Measurements from ENCODE around the gene SHC1.
A peak's percentile ranks its signal among the peaks of the same experiment; 100 is the strongest.

Gene SHC1

DNA sequence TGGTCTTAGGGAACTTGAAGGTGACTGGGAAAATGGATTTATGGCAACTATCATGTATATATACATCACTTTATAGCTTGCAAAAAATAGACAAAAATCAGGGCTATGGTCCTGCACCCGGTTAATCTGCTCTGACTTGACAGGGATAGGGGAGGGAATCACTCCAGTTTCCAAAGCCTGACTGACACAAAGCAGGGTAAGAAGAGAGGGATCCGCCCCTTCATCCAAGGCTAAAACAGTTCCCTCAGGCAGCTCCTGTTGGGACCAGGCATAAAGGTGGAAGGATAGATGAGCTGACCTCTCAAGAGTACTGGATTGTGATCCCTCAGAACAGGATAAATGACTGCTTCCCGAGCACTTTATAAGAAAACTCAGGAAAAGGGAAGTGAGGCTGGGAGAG is 16.0 kb downstream of the SHC1 start:
- DNase-seq, result no peak

DNA sequence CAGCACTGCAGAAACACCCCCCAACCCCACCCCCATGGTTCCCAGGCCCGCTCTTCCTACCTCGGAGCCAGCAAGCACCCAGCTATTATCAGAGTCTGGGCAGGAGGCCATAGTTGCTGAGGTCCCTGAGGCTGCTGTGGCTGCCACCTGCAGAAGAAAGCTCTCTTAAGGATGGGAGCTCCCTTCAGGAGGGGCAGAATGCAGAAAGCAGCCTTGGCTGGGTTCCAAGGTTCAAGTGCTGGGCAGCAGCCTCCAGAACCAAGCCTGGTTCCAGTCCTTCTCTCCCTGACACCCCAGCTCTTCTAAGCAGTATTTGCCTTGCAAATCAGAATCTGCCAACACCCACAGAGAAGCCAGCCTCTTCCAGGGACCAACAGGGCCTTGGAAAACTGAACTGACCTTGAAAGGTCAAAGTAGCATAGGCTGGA is 16.9 kb downstream of the SHC1 start:
- no peak for DNase-seq

DNA sequence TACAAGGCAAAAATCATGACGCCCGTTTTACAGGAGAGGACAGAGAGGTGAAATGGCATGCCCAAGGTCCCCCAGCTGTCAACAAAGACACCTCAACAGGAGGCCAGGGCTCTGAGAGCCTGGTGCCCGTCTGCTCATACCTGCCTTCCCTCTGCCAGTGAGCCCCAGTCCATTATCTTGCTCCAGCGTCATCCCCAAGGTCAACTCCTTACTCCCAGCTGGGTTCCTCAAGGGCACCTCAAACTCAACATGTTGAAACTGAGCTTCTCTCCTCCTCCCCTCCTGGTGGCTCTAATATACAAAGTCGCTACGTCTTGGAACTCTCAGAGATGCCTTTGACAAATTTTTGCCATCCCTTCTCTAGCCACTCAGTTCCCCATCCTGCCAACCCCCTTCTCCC is 17.9 kb downstream of the SHC1 start:
- DNase-seq, result no peak

DNA sequence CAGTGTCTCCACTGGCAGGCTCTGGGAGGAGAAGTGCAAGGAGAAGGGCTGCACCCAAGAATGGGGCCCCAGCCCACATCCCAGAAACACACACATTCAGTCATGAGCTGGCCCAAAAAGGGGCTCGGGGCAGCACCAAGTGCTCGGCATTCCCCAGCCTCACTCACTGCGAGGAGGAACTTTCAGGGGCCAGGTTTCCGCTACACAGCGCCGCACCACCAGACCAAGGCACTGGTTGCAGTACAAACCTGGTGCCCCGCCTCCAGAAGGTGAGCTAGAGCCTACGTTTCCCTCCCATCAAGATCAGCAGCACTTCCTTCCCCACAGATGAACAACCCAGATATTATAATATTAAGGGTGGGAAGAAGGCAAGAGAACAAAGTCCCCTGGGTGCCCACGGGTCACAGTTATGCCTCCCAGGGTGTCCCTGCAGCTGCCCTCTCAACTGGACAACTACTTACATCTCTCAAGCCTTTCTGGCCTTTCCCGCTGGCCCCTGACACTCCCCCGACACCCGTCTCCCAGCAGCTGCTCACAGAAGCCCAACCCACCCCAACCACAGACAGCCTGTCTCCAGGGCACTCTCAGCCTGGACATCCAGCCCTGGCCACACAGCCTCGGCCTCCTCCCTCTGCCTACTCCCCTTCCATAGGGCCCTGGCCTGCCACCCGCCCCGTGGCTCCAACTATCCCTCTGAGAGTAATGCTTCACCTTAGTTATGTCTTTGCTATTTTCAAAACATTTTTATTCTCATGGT is 18.5 kb downstream of the SHC1 start:
- DNase-seq, result no peak

DNA sequence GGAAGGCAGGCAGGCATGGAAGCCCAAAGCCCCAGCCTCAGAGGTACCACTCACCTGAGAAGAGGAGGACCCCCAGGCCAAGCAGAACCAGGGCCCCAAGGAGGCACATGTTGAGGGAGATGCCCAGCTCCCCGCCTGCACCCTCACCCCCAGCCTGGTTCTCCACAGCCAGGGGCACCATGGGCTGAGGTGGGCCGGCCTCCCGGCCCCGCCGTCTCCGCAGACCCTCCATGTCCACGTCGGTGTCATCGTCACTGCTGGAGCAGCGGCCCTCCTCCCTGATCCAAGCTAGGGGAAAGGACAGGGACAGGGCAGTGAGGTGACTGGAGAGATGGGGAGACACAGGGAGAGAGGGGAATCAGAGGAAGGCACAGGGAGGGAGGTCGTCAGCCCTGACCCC is 22.5 kb downstream of the SHC1 start:
- DNase-seq, result no peak

DNA sequence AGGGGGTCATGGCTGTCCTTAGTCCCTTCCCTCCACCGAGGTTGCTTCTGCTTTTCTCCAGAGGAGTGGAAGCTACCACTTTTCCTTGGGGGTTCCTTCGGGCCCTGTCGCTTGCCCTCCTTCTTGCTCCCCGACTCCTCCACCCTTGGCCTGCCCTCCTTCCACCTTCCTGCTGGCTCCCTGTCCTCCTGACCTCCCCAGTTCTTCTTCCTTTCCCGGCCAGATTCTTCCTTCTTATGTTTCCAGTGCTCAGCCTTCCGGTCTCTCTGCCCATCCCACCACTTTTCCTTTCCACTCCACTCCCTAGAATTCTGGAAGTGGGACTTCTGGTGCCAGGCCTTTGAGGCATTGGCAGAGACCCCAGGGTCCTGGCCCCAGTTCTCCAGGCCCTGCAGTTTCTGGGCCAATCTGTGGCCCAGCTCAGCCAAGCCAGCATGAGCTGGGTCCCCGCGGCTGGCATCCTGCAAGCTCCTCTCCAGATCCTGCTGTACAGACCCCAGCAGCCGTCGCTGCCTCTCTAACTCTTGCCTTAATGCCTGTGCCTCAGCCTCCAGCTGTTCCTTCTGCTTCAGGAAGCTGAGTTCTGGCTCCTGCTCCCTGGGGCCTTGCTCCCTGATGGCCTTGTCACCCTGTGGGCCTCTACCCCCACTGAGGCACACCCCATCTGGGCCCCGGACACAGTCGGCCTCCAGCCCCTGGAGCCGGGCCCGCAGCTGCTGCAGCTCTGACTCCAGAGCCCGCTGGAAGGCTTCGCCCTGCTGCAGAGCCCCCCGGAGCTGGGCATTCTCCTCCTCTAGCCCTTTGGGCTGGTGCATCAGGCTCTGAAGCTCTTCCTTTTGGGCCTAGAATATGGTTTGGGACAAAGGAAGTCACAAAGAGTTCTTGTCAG is 24.3 kb downstream of the SHC1 start:
- no peak for DNase-seq

DNA sequence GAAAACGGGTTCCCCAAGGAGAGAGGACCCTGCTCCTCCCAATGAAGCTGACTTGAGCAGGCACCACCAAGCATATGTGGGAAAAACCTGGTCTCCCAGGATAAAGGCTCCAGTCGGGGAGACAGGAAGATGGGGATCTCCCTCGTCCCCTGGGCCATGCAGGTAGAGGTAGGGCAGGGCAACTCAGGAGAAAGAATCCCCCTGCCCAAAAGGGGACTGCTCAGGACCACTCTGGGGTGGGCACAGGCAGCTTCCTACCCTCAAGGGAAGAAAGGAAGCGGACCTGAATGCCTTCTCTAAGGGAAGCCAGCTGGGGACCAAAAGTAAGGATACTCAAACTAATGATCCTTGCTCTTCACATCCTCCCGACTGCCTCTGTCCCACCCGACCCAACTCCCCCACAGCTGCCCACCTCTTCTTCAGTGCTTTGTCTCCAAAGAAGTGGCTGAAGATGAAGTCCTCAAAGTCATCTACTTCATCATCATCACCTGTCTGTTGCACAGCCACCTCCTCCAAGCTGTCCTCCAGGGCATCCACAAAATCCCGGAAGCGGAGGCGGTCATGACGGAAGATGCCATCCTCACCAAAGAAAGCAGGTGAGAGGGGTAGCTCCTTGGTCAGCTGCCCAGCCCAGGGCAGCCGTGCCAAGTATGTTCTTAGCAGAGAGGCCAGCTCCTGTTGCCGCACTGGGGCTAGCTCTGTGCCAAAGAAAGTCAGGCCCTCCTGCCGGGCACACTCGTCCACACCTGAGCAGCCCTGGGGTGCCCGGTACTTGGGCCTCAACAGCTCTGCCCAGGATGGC is 25.2 kb downstream of the SHC1 start:
- no peak for DNase-seq

DNA sequence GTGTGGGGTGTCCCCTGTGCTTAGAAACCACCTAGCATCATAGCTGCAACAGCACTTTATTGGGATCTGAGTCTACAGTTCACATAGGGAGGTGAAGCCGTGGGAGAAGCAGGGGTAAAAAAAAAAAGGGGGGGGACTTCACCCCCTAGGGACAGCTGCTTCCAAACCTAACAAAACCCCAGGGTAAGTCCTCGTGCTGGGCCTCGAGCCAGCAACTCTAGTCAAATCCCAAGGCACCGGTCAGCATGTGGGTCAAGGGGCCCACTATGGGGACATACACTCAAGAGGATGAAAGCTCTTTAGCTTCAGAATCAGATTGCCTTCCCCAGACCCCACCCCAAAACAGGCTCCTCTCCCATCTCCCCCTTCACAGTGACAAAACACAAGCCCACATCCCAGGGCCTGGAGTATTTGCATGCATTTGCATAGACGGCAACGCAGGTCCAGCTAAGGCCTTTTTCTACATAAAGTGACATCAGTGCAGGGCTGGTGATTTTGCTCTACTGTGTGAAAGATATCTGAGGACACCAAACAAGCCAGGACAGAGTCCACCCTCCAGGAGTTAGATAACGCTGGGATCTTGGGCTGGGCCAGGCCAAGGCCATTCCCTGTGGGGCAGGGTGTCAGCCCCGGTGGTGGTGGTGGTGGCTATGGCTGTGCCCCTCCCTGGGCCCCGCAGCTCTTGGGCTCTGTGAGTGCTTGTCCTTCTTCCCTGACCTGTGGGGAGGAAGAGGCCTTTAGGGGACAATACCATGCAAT is 26.0 kb downstream of the SHC1 start:
- DNase-seq, result no peak

DNA sequence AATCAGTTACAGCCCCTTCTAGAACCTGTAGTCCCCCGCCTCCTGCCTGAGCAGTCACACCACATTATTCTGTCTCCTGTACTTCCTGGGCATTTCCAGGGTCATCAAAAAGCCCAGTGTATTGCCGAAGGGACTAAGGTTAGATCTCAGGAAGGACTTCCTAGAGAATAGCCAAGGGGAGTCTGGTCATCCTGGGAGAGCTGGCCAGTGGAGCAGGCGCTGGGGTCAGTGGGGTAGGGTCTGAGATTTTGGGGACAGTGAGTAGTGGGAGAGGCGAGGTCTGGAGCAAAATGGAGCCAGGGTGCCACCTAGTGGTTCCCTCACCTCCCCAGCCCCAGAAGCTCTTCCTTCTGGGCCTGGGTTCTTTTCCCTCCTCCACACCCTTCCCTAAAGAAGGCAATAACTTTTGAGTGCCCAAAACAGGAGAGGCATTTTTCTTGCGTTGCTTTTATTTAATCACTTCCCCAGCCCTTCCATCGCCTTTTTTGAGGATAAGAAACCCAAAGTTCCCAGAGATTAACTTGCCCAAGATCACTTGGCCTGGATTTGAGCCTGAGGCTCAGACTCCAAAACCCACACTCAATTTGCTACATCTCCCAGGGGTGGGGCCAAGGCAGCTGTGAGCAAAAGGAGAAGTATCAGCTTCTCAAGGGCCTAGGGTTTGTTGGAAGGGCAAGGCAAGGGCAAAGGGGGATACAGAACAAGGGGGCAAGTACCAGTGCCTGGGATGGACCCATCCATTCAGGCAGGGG is 26.7 kb downstream of the SHC1 start:
- DNase-seq, result no peak

DNA sequence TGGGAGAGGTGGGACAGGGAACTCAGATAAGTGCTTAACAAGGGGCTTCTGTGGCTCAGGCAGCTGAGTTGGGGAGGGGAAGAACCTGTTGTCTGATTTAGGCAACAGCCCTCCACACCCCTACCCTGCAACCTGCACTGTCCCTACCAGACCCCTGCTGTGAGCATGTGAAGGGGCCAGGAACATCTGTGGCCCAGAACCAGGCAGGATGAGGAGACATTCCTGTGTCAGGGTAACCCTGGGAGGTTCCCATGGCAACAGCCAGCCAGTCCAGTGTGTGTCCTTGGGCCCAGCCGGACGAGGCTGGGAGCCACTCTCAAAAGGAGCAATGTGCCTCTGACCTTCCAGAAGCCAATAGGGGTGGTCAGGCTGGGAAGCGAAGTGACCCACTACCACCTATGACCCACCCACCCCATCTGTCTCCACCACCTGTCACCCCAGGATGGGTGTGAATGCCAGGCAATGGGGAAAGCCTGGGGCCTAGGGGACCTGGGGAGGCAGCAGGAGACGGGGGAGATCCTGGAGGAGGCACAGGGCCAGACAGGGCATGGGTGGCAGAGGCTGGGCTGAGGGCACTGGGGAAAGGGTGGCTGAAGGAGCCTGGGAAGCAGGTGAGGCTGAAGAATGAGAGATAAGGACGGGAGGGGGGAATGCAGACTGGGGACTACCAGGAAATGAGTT is 29.1 kb downstream of the SHC1 start:
- DNase-seq, result no peak

DNA sequence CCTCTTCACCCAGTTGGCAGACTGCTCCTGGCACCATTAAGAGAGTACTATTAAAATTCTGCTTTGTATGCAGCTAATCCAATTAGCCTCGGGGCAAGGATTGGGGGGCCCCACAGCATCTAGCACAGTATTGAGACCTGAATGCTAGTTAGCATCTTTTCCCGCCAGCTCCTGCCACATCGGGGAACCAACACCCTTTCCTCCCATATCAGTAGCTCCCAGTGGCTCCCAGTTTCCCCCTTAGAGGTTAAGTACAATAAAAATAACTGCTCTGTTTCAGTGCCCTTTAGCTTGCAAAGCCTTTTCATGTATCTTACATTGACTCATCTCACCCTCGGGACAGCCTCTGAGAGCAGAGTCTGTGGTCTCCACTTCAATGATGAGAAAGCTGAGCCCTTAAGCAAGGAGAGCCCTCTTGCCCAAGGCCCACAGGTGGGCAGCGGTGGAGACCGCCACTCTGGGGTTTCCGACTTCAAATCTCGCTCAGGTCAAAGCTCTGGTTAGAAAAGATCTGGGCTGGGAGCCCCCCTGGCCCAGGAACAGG is 29.8 kb downstream of the SHC1 start:
- no peak for DNase-seq

DNA sequence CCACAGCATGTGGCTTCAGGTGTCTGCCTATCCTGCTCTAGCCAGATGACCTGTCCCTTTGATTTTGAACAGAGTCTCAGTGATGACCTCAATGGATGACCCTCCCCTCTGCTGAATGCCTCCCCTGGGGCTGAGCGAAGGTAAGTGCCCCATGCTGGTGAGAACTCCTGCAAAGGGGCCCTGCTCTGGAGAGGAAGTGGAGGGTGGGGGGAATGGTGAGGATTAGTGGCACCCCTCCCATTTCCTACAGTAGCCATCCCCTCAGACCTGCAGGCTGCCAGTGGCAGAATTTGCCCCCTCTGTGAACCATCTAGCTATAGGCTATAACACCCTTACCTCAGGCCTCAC is 30.4 kb downstream of the SHC1 start:
- DNase-seq, result no peak

DNA sequence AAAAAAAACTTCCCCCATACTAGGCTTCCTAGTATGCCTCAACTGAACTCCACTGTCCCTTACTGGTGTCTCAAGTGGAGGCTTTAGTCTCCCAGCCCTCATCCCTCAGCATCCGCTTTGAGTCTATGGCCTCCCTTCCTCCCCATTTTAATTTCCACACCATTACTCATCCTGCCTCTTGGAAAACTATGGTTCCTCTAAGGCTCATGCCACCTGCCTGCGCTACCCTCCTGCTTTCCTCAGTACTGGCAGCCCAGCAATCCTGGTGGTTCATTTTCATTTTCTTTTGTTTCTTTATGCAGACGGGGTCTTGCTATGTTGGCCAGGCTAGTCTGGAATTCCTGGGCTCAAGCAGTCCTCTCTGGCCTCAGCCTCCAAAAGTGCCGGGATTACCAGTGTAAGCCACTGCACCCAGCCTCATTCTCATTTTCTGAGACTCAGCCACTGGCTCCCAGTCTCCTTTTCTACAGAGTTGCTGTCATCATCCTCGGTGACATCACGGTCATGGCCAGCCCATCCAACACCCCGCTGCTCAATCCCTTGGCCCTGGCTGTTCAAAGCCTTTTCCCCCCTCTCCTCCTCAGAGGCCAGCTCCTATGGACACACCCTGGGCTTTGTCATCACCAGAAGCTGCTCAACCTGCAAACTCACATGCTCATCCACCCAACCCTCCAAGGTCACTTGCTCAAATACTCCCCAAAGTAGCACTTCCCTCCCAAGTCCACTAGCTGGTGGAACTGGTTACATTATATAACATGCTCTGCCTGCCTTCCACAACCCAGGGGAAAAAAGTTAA is 31.7 kb downstream of the SHC1 start:
- no peak for DNase-seq

DNA sequence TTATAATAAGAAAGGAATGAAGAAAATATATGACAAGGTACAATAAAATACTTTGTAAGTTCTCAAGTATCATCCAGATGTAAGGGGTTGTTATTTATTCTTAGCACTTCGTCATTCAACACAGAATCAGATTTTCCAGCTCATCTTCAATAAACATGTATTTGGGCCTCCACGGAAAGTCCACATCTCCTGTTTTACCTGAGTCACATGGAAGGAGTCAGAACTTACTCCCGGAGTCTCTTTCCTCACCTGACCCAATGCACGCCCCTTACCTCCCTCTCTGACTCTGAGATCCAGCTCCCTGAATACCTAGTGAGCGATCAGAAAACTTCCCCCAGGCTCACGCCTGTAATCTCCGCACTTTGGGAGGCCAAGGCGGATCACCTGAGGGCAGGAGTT is 32.6 kb downstream of the SHC1 start:
- no peak for DNase-seq

DNA sequence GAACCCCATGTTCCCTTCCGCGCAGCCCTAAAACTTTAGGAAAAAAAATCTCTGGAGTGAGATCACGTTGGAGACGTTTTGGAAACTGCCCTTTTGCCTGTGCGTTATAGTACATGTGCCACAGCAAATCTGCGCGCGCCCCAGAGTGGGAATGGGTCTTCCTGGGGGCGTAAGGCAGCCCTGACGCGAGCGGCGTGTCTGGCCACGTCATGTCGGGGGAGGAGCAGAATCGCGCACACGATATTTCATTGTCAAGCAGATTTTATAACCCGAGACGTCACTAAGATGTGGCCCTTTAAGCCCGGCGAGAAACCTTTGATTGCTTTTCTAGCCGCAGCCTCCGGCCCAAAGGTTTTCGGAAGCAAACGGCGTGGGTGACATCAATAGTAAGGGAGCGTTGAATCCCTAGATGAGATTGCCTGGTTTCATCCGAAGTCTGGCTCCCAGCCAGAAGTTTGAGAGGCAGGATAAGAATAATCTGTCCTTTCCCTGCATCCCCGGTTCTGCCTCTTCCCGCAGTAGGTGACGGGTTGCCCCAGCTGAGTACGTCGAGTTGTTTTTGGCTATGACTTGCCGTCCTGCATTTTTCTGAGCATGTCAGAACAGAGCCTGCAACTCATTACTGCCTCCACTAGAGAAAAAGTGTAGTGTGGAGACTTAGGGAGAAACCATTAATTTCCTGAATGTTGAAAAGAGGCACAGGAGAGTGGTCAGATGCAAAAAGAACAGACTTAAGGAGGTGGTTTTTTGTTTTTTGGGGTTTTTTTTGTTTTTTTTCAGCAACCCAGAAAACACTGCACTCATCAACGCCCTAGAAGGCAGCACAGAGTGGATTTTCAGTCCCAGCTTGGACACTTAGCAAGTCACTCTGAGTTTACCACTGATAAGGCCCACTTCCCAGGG is 33.2 kb downstream of the SHC1 start:
- DNase-seq, result peak; percentile 92

DNA sequence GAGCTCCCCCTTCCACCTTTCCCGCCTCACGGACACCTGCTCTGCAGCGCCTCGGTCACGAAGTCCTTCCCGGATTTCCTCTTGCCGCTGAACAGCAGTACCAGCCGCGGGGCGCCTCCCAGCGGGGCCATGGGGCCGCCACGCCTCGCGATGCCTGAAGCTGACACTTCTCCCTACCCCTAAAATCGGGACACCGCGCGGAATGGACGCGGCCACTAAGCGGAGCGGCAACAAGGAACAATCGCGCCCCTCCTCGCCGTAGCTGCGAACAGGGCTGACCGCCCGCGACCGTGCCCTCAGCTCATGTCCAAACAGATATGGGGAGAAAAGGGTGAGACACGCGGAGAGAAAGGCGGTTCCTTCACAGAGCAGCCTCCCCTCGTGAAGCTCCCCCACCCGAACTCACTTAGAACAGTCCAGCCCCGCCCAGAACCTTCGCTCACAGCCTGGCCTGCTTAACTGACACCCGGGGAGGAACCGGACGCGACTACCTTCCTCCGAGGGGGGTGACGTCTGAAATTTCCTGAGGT is 33.9 kb downstream of the SHC1 start, which contains the start of gene PMVK:
Gene PMVK (minus strand): TSS at position 165 of the 530 bp plus-strand sequence. CDS start 34 bp downstream, at position 131.
- peak; percentile 92 for DNase-seq

DNA sequence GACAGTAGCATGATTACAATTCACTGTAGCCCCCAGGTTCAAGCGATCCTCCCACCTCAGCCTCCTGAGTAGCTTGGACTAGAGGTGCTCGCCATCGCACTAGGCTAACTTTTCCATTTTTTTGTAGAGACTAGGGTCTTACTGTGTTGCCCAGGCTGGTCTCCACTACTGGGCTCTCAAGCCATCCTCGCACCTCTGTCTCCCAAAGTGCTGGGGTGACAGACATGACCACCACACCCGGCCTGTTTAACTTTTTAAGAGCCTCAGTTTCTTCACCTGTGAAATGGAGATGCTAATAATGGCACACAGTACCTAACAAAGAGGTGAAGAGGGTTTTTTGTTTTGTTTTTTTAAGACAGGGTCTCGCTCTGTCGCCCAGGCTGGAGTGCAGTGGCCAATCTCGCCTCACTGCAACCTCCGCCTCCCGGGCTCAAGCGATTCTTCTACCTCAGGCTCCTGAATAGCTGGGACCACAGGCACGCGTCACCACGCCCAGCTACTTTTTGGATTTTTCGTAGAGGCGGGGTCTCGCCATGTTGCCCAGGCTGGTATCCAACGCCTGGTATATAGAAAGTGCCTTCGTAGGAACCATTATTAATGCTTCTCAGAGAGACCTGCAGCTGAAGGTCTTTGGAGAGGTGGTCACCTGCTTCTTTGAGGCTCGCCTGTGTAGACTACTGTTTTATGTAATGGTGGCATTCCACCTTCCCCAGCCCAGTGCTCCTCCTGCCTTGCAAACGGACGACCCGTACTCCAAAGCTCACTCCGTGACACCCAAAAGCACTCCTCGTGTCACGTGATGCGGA is 34.6 kb downstream of the SHC1 start:
- no peak for DNase-seq
